IPS DF 4.7 (cell line): ENCODE results near the gene SPATA9.
"Not testable (repeated sequence)": the region's sequence is repeated elsewhere in the genome, so short reads cannot be mapped to it uniquely, and the experiment has no call there.

Source experiments
- DNase-seq: peaks from one replicate; pipeline ENCODE4 v3.0.0-alpha.2; 2013; ENCODE audit warnings: low spot score; ENCODE audit errors: extremely low read depth

The SPATA9 gene

GRCh38 chr5:95646226-95646568 lies 36.6 kb downstream of the SPATA9 start:
- DNase-seq = not testable (repeated sequence)

- no peak for DNase-seq
Observed at GRCh38 chr5:95644351-95645042, 38.3 kb downstream of the SPATA9 start.

DNA sequence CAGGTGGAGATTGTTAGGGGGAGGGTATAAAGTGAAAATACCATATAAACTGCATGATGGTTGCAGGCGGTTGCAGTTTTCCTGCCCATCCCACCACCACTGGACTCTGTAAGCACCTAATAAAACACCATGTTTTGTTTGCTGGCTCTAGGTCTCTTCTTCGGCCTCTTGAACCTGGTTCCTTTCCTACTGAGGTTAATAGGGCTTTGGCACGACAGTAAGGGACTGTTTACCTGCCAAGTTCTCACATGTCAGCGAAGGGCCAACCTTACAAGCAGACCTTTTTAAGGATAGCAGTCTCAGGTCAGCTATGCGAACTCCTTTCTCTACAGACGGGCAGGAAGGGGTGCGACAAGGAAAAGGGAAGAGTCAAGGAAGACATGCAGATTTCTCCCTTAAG lies 39.6 kb downstream of the SPATA9 start:
- DNase-seq = no peak

DNA sequence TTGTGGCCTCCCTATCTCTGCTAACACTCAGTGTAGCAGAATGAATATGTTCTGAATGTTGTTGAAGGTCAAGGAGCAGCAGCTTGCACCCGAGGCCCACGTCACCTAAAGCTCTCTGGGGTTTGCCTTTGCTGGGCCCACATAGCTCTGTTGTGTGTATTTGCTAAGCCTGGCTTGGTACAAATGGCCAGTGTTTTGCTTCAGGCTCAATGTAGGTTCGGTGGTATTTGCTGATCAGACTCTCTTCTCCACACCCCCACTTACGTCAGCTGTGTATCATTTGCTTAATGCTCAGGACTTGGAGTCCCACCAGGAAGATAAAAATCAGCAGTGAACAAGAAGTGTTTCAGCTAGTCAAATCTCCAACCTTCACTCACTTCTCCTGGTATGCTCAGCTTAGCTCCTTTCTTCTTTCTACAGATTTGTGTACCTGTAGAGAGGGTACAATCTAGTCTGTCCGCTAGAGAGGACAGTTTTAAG lies 41.0 kb downstream of the SPATA9 start:
- DNase-seq = no peak

- no peak for DNase-seq
Observed at GRCh38 chr5:95638632-95639031, 44.2 kb downstream of the SPATA9 start.

DNA sequence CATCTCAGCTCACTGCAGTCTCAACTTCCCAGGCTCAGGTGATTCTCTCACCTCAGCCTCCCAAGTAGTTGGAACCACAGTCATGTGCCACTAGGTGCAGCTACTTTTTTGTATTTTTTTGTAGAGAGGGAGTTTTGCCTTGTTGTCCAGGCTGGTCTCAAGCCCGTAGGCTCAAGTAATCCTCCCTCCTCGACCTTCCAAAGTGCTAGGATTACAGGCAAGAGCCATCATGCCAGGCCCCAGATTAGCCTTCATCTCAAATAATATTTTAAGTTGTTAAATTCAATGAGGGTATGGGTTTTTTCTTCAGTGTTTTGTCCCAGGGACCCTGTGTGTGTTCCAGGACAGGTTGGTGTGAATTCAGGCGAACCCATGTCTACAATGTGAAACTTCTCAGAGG lies 48.7 kb downstream of the SPATA9 start:
- no peak for DNase-seq

DNA sequence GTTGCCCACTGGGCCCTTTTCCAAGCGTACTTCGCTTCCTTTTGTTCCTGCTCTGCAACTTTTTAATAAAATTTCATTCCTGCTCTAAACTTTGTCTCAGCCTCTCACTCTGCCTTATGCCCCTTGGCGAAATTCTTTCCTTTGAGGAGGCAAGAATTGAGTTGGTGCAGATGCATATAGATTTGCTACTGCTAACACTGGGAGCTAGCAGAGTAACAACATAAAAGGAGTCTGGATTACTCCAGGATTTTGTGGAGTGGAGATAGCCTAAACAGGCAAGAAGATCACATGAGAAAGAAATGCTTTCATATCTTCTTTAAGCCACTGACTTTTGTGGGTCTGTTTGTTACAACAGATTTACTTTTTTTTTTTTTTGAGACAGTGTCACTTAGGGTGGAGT lies 49.1 kb downstream of the SPATA9 start:
- DNase-seq = no peak

- DNase-seq = not testable (repeated sequence)
Observed at GRCh38 chr5:95632942-95633341, 49.8 kb downstream of the SPATA9 start.

GRCh38 chr5:95631991-95632675 lies 50.7 kb downstream of the SPATA9 start:
- DNase-seq = no peak

GRCh38 chr5:95631255-95631958 lies 51.4 kb downstream of the SPATA9 start:
- DNase-seq = no peak

GRCh38 chr5:95630394-95630917 lies 52.3 kb downstream of the SPATA9 start:
- DNase-seq = no peak

DNA sequence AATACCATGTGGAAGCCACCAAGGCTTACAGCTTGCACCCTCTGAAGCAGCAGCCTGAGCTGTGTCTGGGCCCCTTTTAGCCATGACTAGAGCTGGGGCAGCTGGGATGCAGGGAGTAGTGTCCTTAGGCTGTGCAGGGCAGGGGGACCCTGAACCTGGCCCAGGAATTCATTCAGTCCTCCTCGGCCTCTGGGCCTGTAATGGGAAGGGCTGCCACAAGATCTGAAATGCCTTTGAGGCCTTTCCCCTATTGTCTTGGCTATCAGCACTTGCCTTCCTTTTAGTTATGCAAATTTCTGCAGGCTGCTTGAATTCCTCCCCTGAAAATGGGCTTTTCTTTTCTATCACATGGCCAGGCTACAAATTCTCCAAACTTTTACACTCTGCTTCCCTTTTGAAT lies 53.9 kb downstream of the SPATA9 start:
- no peak for DNase-seq

GRCh38 chr5:95627971-95628810 lies 54.6 kb downstream of the SPATA9 start:
- DNase-seq = no peak

DNA sequence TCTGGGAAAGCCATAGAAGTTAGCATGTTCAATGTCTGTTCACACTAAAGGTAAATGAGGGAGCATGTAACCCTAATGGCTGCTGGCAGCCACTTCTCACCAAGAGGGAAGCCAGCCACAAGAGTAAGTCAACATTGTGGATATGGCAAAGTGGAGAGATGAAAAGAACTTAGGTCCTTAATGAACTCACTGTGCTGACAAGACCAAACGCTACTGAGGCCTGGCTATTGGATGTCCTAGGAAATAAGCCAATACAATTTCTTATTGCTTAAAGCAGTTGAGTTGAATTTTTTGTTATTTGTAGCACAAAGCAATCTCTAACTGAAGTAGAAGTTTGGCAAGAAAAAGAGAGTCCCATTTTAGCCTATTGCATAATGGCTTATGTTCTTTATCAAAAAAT lies 56.1 kb downstream of the SPATA9 start:
- DNase-seq = no peak

GRCh38 chr5:95624368-95624767 lies 58.4 kb downstream of the SPATA9 start:
- no peak for DNase-seq

- DNase-seq = no peak
Observed at GRCh38 chr5:95623706-95624105, 59.1 kb downstream of the SPATA9 start.

DNA sequence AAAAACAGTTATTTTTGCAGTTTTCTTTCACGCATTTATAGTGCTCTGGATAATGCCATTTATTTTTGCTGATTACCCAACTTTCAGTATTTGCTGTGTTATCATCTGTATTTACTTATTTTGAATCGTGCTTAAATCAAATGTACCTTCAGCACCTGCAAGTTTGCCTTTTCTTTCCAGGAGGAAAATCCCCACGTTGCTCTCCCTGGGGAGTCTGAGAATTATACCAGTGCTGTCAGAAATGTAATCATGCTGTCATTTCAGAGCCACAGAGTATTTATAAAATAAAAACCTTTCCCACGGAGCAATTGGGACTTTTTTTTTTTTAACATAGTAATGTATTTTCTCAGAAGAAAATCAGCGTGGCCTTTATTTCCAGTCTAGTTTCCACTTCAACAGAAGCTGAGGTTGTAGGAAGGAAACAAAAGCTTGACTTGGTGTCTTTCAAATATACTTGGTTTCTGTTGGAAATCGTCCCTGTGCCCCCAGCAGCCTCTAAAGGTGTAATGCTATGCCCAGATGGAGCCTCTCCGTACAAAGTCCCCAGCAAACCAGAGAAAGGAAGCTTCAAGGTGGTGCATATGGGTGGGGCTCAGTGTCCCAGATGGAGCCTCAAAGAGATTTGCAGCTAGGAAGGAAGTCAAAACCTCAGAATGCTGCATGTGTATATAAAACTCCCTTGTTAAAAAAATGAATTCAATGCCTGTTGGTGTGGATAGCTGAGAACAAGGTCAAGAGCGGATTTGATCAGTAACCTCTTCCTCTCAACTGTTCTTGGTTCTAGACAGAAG lies 60.8 kb downstream of the SPATA9 start:
- no peak for DNase-seq

- no peak for DNase-seq
Observed at GRCh38 chr5:95620870-95621838, 61.6 kb downstream of the SPATA9 start.
